Osteocyte (in vitro differentiated cells): ENCODE results near the gene GDPD3. TPM values are rescaled to one million over a fixed set of nuclear protein-coding genes. Genes with fewer than 3 reads are reported as not detected.

ENCODE experiments used
- DNase-seq: peaks from one replicate; pipeline ENCODE4 v3.0.0; 2021; ENCODE audit warnings: mixed read lengths; ENCODE audit not compliant: unreplicated experiment; ENCODE audit errors: extremely low spot score
- H3K27ac Mint-ChIP-seq: one replicate; pipeline ENCODE4 v1.8.0; 2021; ENCODE audit warnings: mild to moderate bottlenecking, mixed read lengths; ENCODE audit not compliant: unreplicated experiment
- H3K27me3 Mint-ChIP-seq: one replicate; pipeline ENCODE4 v1.8.0; 2021; ENCODE audit warnings: mixed read lengths; ENCODE audit not compliant: unreplicated experiment
- H3K36me3 Mint-ChIP-seq: one replicate; pipeline ENCODE4 v1.8.0; 2021; ENCODE audit warnings: mixed read lengths; ENCODE audit not compliant: unreplicated experiment
- H3K4me1 Mint-ChIP-seq: one replicate; pipeline ENCODE4 v1.8.0; 2021; ENCODE audit warnings: mixed read lengths; ENCODE audit not compliant: unreplicated experiment
- H3K4me3 Mint-ChIP-seq: one replicate; pipeline ENCODE4 v1.8.0; 2021; ENCODE audit warnings: mild to moderate bottlenecking, moderate library complexity, mixed read lengths; ENCODE audit not compliant: unreplicated experiment
- H3K9me3 Mint-ChIP-seq: one replicate; pipeline ENCODE4 v1.8.0; 2021; ENCODE audit warnings: mixed read lengths; ENCODE audit not compliant: unreplicated experiment
- total RNA-seq: library from RNA; stranded (reverse); gene quantifications from 2 replicates; pipeline ENCODE4 v1.2.1, GENCODE V29; 2021
- TF ChIP-seq, protein P1 (sequence below): fragments of 200-600 bp; sonication (generic); IDR thresholded peaks from 2 replicates; pipeline ENCODE4 v1.5.0; 2021; ENCODE audit warnings: antibody characterized with exemption, mild to moderate bottlenecking, moderate library complexity

Gene GDPD3
- total RNA-seq, 1 donor from 2014 or later: 3.6 TPM

GRCh38 chr16:30104492-30104891 lies 8.8 kb downstream of the GDPD3 start:
- peaks cover 14% of the 10 kb centered on the region for H3K36me3 Mint-ChIP-seq
- H3K9me3 Mint-ChIP-seq: no peaks in the 10 kb centered on the region
- no peaks in the 10 kb centered on the region for H3K27me3 Mint-ChIP-seq
- TF ChIP-seq, protein P1, sequence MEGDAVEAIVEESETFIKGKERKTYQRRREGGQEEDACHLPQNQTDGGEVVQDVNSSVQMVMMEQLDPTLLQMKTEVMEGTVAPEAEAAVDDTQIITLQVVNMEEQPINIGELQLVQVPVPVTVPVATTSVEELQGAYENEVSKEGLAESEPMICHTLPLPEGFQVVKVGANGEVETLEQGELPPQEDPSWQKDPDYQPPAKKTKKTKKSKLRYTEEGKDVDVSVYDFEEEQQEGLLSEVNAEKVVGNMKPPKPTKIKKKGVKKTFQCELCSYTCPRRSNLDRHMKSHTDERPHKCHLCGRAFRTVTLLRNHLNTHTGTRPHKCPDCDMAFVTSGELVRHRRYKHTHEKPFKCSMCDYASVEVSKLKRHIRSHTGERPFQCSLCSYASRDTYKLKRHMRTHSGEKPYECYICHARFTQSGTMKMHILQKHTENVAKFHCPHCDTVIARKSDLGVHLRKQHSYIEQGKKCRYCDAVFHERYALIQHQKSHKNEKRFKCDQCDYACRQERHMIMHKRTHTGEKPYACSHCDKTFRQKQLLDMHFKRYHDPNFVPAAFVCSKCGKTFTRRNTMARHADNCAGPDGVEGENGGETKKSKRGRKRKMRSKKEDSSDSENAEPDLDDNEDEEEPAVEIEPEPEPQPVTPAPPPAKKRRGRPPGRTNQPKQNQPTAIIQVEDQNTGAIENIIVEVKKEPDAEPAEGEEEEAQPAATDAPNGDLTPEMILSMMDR: no peak
- no peak for DNase-seq
- no peaks in the 10 kb centered on the region for H3K4me1 Mint-ChIP-seq
- H3K27ac Mint-ChIP-seq: no peak overlapping the region
- no peak overlapping the region for H3K4me3 Mint-ChIP-seq

- Mint-ChIP-seq H3K9me3 (no peaks in the 10 kb centered on the region), H3K27ac (no peak overlapping the region), H3K4me3 (no peak overlapping the region), H3K4me1 (no peaks in the 10 kb centered on the region), H3K27me3 (no peaks in the 10 kb centered on the region), H3K36me3 (peaks cover 14% of the 10 kb centered on the region)
- DNase-seq: no peak
- TF ChIP-seq, protein P1: no peak
These were observed 9.2 kb downstream of the GDPD3 start for GRCh38 chr16:30104090-30104489.

DNA sequence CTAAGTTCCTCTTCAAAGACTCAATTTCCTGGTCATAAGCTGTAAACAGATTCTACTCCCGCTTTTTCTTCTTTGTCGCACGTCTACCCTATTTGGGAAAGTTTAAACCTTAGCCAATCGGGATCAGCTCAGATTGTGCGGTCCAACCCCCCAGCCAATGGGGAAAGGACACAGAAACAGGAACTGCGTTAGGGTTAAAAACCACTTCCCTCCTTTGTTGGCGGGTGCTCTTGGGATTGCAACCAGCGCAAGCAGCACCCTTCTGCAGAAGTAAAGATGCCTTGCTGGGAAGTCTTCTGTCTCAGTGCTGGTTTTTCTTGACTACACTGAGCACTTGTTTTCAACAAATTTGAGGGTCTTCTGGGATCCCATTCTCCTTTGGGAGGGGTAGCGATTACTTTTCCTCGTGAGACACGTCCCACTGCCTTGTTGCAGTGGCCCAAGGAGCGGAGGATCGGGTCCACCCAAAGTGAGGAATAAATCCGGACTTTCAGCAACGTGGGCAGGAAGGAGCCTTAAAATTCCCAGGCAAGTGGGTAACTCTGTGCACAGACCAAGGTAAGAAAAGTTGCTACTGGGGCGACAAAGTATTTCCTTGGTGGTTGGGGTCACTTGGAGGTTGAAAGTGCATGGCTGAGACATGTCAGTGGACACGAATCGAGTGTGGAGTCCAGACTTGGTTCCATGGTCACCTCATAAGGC lies 16.3 kb downstream of the GDPD3 start:
- peak overlapping the region; percentile 68 for H3K4me3 Mint-ChIP-seq
- H3K9me3 Mint-ChIP-seq: peaks cover 6% of the 10 kb centered on the region
- no peaks in the 10 kb centered on the region for H3K27me3 Mint-ChIP-seq
- H3K4me1 Mint-ChIP-seq: peaks cover 25% of the 10 kb centered on the region
- H3K27ac Mint-ChIP-seq: peak overlapping the region; percentile 86
- TF ChIP-seq, protein P1: no peak
- no peak for DNase-seq
- peaks cover 6% of the 10 kb centered on the region for H3K36me3 Mint-ChIP-seq

DNA sequence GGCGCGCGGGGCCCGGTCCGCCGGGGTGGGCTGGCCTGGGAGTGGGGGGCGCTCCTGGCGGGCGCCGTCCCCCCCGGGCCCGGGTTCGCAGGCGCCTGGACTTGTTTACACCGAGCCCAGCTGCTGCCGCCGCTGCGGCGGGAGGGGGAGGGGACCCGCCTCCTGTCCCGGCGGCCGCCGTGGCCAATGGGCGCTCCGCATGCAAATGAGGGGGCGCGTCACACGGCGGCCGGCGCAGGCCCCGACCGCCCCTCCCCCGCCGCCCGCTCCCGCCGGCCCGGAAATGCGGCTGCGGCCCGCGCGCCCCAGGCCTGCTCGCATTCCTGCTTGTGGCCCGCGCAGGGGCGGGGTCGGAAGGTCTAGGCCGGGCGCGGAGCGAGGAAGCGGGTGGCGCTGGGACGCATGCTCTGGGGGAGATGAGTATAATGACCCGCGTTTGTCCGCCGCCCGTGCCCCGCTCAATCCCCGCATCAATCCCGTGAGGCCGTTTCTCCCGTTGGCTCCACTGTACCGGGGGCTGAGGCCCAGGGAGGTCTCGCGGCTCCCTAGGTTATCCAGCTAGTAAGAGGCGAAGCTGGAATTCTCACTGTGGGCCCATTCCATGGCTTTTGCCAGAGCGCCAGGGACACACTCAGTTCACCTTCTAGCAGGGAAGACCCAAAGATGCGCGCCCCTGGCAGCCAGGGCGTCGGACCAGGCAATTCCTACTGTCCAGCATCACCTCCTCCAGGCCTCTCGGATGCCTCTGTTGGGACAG lies 17.1 kb downstream of the GDPD3 start, which contains the start of gene YPEL3:
Gene YPEL3 (minus strand): TSS at position 109 of the 757 bp plus-strand sequence. CDS start 731 bp downstream, outside the sequence.
- peaks cover 6% of the 10 kb centered on the region for H3K36me3 Mint-ChIP-seq
- H3K27ac Mint-ChIP-seq: peak within 1 kb of the TSS; percentile 87
- peaks cover 6% of the 10 kb centered on the region for H3K9me3 Mint-ChIP-seq
- no peaks in the 10 kb centered on the region for H3K27me3 Mint-ChIP-seq
- peak; percentile 97 for DNase-seq
- peak within 1 kb of the TSS; percentile 82 for H3K4me3 Mint-ChIP-seq
- TF ChIP-seq, protein P1: no peak
- peaks cover 32% of the 10 kb centered on the region for H3K4me1 Mint-ChIP-seq
